NK-92 (cell line): Measurements from ENCODE around the gene ABCA9.
"Not testable (repeated sequence)": the region's sequence is repeated elsewhere in the genome, so short reads cannot be mapped to it uniquely, and the experiment has no call there.

Experiments used
- DNase-seq: peaks from one replicate; lab custom pipeline; 2025; ENCODE audit not compliant: unreplicated experiment; lab: John Stamatoyannopoulos, UW

ABCA9 gene

DNA sequence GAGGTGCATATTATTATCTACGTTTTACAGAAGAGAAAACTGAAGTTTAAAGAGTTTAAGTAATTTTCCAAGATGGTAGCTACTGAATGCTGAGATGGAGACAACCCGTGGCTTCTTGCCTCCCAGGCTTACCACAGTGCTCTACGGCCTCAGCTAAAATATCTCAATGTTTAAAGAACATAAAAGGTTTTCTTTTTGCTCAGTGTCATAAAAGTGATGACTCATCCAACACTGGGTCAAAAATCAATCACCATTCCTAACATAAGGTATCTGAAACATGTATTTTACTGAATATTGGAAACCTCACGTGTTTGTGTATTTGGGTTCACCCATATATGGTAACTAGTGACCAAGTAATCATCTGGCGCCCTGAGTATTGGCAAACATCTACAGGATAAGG lies 18.4 kb downstream of the ABCA9 start:
- DNase-seq, result no peak

DNA sequence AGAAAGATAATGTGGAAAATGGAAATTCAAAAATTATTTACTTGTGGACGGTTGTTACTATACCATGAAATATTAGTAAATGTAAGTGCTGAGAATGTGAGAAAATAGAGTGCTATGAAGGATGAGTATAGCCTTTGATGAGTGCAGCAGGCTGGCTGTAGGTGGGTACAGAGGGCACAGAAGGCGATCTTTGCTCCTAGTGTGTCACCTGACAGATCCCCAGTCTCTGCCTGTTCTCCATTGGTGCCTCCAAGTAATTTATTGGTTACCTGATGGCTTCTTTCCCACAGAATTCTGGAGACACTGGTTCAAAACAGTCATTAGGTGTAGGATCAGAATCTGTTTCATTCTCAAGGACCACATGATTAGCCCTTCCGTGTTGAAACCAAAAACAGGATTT lies 28.9 kb downstream of the ABCA9 start:
- DNase-seq, result no peak

DNA sequence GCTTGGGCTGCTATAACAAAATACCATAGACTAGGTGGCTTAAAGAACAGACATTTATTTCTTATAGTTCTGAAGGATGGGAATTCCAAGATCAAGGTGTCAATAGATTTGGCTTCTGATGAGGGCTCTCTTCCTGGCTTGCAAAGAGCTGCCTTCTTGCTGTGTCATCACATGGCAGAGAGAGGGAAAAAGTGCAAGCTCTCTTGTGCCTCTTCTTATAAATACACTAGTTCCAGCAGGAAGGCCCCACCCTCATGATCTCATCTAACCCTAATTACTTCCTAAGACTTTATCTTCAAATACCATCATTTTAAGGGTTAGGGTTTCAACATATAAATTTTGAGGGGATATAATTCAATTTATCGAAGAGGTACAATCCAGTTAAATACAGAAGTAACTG lies 30.6 kb downstream of the ABCA9 start:
- no peak for DNase-seq

DNA sequence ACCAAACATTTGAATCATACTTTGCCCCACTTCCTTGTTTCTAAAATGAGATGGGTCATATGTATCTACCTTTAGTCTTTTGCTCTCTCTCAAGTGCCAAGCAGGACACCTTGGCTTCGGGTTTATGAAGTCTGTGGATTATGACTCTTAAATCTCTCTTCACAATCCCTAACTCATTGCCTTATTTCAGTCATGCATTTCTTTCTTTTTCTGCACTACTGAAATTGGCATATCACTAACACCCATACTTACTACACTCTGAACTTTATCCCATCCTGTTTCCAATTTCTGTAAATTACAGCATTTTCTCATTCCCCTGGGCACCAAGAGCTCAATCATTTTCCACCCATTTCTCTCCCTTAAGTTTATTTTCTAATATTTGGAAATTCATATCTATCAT lies 42.0 kb downstream of the ABCA9 start:
- no peak for DNase-seq

DNA sequence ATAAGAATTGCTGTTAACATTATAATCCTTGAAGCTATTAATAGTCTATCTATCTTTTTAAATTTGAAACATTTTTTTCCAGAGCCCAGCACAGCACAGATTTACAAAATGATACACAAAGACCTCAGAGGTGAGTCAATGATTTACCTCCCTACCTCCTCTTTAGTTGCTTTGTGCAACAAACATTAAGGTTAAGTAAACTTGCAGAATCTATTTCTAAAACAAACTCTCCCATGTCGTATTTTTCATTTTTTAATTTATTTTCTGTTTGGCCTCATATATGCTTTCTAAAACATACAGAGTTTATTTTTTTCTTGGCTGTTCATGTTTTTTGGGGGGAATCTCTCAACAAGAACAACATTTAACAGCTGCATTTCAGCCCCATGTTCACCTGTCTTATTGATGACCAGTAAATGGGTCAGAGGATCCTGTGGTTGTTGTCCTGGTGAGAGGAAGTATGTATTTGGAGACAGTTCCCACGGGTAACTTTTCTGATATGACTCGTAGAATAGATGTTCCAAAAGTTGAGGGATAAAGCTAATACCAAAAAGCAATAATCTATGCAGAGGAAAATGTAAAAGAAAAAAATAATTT lies 42.6 kb downstream of the ABCA9 start:
- DNase-seq, result no peak

DNA sequence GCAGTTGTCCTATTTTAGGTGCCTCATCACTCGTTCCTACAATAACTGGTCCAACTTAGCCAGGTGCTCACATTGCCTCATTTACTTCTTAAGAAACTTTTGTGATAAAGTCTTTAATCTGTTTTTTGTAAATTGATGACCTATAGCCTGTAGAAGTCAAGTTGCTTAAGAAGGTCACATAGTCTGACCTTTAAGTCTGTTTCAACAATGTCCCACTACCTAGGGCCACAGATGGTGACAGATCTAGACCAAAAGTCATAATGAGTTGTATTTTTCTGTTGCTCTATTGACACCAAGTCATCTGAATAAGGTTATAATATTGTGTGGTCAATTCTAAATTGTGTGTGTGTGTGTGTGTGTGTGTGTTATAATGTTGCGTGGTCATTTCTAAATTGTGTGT lies 45.1 kb downstream of the ABCA9 start:
- no peak for DNase-seq

DNA sequence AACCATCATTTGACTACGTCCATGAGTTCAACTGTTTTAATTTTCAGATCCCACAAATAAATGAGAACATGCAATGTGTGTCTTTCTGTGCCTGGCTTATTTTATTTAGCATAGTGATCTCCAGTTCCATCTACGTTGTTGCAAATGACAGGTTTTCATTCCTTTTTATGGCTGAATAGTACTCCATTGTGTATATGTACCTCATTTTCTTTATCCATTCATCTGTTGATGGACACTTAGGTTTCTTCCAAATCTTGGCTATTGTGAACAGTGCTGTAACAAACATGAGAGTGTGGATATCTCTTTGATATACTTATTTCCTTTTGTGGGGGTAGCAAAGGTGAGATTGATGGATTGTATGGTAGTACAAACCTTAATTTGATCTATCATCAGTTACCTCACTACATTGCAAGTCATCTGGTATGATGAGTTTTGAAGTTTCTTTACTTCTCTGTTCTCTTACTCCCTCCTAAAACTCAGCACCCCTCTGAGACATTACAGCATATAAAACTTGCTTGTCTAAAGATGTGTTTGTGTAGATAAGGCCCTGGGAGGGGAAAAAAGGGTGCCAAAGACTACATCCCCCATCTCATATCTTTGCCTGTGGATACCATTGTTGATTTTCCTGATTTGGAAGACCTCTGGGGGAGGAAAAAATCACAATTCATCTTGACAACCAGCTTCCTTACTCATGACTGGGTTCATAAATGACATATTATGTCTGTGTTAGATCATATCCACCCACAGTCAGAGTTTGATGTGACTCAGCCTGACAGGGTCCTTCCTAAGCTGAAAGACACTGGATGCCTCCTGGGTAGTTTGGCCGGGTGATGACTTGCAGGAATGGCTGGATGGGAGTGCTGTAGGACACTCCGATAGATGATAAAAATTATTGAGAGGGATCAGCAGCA lies 47.6 kb downstream of the ABCA9 start:
- DNase-seq, result no peak

DNA sequence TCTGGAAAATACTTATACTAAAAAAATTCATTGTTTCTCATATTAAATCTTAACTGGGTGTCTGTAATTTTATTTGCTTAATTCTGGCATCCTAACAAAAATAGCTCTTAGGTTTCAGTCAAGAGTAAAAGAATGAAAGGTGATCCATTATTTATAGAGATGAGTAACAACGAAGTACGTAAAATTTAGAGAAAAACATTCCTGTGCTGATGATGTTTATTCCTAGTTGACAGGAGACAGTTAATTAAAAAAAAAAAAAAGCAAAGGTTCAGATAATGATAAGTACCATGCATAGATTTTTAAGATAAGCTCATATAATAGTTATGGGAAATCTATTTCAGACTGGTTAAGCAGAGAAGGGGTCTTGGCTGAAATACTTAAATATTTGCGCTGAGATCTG lies 50.8 kb downstream of the ABCA9 start:
- DNase-seq, result no peak

DNA sequence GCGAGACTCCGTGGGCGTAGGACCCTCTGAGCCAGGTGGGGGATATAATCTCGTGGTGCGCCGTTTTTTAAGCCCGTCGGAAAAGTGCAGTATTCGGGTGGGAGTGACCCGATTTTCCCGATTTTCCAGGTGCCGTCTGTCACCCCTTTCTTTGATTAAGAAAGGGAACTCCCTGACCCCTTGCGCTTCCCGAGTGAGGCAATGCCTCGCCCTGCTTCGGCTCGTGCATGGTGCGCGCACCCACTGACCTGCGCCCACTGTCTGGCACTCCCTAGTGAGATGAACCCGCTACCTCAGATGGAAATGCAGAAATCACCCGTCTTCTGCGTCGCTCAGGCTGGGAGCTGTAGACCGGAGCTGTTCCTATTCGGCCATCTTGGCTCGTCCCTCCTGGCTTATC lies 56.0 kb downstream of the ABCA9 start:
- not testable (repeated sequence) for DNase-seq

DNA sequence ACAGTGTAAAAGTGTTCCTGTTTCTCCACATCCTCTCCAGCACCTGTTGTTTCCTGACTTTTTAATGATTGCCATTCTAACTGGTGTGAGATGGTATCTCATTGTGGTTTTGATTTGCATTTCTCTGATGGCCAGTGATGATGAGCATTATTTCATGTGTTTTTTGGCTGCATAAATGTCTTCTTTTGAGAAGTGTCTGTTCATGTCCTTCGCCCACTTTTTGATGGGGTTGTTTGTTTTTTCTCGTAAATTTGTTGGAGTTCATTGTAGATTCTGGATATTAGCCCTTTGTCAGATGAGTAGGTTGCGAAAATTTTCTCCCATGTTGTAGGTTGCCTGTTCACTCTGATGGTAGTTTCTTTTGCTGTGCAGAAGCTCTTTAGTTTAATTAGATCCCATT lies 61.0 kb downstream of the ABCA9 start:
- not testable (repeated sequence) for DNase-seq

DNA sequence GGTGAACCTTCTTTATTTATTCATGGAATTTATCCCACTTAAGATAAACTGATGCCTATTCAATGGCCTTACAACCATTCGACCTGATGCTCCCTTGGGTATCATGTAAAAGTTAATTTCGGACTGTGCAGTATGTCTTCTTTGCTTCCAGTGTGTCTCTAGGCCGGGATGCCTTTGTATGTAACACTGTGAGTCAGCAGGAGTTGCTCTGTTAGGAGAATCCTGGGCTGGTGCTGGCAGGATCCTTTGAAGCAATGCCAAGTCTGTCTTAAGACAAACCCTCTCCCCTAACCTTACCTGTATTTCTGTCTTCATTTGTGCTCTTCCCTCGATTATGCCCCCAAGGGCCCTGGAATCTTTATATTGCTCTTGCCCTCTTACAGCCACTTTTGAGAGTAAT lies 67.6 kb downstream of the ABCA9 start:
- no peak for DNase-seq

DNA sequence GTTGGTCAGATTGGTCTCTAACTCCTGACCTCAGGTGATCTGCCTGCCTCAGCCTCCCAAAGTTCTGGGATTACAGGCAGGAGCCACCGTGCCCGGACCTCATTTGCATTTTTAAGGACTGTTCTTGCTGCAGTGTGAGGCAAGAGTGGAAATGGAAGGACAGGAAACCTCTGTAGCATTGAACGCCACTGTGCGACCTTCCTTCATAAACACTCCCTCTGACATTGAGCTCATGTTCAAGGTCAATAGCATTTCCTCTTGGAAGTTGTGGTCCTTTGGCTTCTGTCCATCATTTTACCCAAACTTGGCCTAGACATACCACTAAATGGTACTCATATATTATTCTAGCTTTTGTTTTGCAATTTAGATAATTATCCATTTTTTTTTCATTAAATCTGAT lies 72.8 kb downstream of the ABCA9 start:
- DNase-seq, result no peak

DNA sequence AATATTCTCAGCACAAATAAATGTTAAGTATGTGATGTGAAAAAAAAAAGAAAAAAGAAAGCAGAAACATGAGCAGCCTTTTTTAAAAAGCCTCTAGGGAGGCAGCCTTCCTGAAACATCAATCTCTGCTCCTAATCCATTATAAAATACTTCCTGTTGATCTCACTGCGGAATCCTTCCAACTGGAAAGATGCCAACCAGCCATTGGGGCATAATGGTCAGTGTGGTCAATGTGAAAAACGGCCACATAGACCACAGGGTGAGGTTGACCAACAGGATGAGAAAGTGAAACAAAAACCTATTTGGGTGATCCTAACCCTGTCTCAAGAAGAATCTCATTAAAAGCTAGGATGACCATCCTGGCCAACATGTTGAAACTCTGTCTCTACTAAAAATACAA lies 79.4 kb downstream of the ABCA9 start:
- no peak for DNase-seq

DNA sequence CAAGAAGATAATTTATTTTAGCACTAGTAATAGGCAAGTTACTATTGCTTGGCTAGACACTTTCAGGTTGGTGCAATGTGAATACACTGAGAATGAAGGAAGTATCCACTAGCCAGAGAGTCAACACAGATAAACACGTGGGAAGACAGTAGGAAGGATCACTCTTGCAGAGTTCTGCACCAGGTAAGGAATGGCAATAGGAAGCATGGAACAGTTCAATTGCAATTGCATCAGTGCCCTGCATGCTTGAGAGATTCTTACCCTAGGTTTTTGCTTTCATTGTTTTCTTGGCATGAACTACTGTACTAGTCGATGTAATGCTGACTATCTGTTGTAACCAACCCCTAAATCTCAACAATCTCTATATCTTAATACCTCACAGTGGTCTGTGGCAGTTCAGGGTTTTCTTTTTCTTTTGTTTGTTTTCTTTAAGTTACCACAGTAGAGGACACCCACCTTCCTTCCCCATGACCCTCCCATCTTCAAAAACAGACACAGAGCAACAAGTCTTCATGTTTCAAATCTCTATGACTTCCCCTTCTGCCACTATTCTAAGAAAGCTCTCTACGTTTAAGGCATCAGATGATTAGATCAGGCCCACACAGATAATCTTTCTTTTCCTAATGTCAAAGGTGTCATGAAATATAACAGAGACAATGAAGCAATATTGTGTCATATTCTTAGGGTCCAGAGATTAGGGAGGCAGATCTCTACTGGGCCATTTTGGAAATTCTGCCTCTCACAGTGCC lies 87.5 kb downstream of the ABCA9 start:
- DNase-seq, result no peak

DNA sequence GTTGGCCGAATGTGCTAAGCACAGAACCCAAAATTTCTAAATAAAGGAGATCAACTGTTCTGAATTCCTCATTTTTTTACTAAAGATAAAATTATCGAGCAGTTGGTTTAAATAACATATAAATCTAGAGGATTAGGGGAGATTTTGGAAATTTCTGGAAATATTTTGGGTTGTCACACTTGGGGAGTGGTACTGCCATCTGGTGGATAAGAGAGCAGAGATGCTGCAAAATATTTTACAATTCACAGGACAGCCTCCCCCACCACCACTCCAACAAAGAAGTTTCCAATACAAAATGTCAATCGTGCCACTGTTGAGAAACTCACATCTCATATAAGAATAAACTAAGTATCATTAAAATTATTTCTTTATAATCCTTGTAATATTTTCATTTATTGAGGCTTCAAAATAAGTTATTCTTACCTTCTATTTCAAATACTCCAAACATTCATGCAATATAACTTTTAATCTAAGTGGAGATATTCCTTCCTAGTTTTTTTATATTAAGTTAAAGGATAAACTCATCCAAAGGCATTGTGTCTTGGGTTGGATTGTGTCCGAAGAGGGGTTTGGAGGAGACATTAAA lies 88.5 kb downstream of the ABCA9 start:
- no peak for DNase-seq

DNA sequence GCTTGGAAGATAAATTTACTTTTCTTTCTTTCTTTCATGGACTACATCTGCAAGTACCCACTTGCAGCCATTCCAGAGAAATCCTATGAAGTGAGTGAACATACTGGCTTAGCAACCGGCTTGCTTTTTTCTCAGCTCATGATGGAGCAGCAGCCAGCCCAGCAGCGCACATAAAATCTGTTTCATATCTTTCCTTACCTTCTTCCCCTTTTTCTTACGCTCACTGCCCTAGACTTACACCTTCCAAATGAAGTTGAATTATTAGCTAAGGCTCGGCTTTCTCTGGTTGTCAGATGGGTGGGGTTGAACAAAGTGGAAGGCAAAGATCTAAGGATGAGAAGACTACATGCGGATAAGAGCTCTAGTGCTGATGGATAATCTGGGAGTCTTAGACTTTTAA lies 91.6 kb downstream of the ABCA9 start:
- DNase-seq, result no peak

DNA sequence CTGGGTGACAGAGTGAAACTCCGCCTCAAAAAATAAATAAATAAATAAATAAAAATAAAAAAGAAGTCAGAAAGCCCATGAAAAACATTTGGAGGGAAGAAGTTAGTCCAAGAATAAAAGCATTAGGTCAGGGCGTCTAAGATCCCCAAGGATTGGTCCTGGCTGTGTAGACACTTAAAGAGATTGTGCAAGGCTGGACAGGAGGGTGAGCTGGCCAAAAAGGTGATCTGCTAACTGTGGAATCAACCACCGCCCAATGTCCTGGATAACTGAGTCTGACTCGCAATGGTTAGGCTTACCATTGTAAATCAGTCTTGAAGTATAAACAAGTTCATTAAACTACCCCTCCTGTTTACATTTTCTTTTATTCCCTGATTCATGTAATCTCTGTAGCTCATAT lies 96.8 kb downstream of the ABCA9 start:
- no peak for DNase-seq

DNA sequence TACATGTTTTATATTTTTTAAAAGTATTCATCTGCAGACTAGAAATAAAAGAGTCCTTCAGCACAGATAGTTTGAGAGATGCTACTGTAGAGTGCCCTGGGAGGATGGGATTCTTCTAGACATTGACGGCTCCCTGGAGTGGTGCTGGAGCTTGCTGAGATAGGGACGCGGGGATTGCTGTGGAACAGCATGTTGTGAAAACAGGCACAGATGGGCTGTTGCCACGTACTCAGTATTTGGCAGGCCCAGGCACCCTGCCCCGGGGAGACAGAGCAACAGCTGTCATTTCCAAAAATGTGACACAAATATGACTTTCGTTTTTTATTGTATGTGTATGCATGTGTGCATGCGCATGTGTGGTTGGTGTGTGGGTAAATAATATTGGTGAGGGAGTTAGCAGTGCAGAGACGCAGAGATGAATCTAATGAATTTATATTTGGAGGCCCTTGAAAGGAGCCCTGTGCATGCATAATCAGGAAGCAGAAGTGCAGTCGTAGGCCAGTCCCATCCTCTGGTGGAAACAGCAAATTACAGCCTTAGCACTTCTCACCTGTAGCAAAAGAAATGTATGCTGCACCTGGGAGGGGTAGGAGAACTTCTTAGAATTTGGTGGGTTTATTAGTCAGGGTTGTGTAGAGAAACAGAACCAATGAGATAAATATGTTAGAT lies 99.4 kb downstream of the ABCA9 start:
- DNase-seq, result no peak

DNA sequence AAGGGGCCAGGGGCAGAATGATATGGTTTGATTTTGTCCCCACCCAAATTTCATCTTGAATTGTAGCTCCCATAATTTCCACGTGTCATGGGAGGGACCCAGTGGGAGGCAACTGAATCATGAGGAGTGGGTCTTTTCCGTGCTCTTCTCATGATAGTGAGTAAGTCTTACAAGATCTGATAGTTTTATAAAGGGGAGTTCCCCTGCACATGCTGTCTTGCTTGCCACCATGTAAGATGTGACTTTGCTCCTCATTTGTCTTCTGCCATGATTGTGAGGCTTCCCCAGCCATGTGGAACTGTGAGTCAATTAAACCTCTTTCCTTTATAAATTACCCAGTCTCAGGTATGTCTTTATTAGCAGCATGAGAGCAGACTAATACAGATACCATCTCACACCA lies 101.6 kb downstream of the ABCA9 start:
- DNase-seq, result not testable (repeated sequence)

DNA sequence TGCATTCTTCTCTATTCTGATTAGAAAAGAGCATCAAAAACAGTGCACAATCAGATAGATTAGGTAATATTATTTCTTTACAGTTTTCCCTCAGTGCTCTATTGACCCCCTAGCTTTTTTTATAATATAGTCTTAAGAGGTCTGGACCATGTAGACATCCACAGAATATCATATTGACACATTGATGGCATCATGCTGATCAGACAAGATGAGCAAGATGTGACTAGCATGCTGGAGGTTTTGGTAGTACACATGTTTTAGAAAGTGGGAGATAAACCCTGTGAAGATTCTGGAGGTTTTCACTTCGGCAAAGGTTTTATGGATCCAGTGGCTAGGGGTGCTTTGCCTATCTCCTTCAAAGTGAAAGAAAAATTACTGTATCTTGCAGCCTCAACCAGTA lies 102.8 kb downstream of the ABCA9 start:
- no peak for DNase-seq

DNA sequence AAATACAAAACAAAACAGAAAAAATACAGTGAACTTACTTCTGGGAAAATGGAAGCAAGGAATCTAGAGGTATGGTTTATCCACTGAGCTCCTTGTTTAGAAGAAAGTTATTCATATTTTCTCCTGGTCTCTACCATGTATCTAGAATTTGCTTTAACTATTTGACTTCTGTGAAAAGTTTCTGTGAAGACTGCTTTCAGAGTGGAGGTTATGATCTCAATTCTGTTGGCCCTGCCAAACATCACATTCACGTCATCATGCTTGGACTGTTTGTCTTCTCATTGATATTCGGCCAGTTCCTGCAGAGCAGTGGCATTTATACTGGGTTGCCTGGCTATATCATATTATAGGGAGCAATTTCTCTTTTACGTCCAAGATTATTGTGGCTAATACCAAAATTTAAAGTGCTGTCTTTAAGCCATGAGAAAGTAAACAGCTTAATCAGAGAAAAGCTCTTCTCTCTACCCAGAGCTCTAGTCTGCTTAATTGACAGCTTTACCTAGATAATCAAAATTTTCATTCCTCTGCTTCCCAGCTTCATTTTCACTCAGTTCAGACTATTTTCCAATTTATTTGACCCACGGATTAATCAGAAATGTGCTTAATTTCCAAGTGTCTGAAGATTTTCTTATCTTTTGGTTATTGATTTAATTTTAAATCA lies 105.4 kb downstream of the ABCA9 start, which contains the start of gene ABCA8:
ABCA8 (minus strand) TSS at position 212 of the 661 bp plus-strand sequence. CDS start 13,358 bp downstream, outside the sequence.
- DNase-seq, result no peak
